22Rv1 (cell line): Measurements from ENCODE around the gene CALM3.

ENCODE experiments used
- H3K27ac ChIP-seq: fragments of 450-650 bp; 2 replicates; pipeline ENCODE4 v1.5.1; 2017
- ZFX ChIP-seq: fragments of 450-650 bp; IDR thresholded peaks from 2 replicates; pipeline ENCODE4 v1.6.1; 2017; ENCODE audit warnings: antibody characterized with exemption, borderline replicate concordance
- TF ChIP-seq, protein P1 (sequence below): fragments of 450-650 bp; IDR thresholded peaks from 2 replicates; pipeline ENCODE4 v1.5.1; 2017; ENCODE audit warnings: mild to moderate bottlenecking

CALM3 gene

DNA sequence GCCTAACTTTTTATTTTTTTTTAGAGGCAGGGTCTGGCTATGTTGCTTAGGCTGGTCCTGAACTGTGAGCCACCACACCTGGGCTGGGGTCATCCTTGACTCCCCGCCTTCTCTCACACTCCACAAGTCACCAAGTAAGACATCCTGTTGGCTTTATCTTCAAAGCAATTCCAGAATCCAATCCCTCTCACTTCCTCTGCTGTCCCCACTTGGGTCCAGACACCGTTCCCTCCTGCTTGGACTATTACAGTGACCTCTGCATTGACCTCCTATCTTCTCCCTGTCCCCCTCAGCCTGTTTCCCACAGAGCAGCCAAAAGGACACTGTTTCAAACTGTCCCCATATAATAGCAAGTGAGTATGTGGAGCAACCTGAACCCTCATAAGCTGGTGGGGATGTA, 39.5 kb downstream of the CALM3 start:
- TF ChIP-seq, protein P1, sequence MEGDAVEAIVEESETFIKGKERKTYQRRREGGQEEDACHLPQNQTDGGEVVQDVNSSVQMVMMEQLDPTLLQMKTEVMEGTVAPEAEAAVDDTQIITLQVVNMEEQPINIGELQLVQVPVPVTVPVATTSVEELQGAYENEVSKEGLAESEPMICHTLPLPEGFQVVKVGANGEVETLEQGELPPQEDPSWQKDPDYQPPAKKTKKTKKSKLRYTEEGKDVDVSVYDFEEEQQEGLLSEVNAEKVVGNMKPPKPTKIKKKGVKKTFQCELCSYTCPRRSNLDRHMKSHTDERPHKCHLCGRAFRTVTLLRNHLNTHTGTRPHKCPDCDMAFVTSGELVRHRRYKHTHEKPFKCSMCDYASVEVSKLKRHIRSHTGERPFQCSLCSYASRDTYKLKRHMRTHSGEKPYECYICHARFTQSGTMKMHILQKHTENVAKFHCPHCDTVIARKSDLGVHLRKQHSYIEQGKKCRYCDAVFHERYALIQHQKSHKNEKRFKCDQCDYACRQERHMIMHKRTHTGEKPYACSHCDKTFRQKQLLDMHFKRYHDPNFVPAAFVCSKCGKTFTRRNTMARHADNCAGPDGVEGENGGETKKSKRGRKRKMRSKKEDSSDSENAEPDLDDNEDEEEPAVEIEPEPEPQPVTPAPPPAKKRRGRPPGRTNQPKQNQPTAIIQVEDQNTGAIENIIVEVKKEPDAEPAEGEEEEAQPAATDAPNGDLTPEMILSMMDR, result no peak
- TF ChIP-seq ZFX, result no peak
- no peak overlapping the region for H3K27ac ChIP-seq

DNA sequence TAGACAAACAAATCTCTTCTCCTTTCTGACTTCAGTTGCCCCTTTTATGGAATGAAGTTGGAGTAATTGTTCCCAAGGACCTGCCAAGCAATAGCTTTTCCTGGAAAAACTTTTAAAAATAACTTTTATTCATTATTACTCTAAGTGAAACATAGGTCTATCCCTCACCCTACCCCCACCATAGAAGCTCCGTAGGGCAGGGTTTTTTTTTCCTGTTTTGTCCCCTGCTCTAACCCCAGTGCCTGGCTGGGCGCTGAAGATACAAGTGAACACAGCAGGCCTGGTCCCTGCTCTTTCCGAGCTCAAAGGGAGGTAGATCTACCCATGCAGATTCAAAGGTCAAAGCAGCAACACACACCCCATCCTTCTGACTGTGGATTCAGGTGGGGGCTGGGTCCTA, 43.6 kb downstream of the CALM3 start:
- no peak for TF ChIP-seq ZFX
- TF ChIP-seq, protein P1, result no peak

DNA sequence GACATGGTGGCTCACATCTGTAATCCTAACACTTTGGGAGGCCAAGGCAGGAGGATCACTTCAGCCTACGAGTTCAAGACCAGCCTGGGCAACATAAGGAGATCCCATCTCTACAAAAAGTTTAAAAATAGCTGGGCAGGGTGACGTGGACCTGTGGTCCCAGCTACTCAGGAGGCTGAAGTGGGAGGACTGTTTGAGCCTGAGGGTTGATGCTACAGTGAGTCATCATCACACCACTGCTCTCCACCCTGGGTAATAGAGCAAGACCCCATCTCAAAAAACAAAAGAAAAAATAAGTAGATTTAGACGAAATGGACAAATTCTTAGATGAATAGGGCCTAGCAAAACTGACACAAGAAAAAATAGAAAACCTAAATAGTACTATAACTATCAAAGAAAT, 45.3 kb downstream of the CALM3 start:
- no peak overlapping the region for H3K27ac ChIP-seq
- TF ChIP-seq ZFX, result no peak
- TF ChIP-seq, protein P1, result no peak

More for the DNA sequence above, 43.6 kb downstream of the CALM3 start:
- no peak overlapping the region for H3K27ac ChIP-seq

DNA sequence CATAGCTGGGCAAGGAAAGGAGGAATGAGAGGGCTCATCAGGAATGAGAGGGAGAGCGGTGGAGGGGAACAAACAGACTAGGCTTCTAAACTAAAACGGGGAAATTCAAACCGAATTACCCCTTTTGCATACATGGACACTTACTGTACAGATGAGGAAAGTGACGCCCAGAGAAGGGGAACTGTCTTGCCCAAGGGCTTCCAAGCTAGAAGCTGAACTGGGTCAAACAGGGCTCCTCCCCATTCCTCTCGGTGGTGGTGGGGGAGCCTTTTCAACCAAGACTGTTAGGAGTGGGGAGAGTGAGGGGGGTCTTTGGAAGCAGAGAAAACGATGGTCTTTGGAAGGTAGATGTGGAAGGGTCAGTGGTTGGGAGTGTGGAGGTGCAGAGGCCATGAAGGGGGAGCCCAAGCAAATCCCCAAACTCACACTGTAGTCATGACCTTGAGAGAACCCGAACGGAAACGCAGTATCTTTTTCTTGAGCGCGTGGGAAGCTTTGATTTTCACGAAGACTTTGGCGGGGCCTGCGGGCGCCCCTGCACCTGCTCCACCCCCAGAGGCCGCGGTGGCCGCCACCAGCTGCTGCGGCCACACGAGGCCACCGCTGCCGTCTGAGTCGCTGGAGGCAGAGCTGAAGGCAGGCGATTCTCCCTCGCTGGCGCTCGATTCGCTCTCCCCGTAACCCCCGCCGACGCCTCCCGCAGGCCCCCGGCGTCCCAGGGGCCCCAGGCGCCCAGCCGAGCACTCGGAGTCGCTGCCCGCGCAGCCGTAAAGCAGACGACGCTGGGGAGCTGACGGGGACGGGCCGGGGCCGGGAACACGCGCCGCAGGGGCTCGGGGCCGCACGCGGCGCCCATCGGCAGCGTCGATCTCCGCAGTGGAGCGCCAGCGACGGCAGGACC, 47.2 kb downstream of the CALM3 start:
- no peak for TF ChIP-seq ZFX
- TF ChIP-seq, protein P1, result no peak
- no peak overlapping the region for H3K27ac ChIP-seq

DNA sequence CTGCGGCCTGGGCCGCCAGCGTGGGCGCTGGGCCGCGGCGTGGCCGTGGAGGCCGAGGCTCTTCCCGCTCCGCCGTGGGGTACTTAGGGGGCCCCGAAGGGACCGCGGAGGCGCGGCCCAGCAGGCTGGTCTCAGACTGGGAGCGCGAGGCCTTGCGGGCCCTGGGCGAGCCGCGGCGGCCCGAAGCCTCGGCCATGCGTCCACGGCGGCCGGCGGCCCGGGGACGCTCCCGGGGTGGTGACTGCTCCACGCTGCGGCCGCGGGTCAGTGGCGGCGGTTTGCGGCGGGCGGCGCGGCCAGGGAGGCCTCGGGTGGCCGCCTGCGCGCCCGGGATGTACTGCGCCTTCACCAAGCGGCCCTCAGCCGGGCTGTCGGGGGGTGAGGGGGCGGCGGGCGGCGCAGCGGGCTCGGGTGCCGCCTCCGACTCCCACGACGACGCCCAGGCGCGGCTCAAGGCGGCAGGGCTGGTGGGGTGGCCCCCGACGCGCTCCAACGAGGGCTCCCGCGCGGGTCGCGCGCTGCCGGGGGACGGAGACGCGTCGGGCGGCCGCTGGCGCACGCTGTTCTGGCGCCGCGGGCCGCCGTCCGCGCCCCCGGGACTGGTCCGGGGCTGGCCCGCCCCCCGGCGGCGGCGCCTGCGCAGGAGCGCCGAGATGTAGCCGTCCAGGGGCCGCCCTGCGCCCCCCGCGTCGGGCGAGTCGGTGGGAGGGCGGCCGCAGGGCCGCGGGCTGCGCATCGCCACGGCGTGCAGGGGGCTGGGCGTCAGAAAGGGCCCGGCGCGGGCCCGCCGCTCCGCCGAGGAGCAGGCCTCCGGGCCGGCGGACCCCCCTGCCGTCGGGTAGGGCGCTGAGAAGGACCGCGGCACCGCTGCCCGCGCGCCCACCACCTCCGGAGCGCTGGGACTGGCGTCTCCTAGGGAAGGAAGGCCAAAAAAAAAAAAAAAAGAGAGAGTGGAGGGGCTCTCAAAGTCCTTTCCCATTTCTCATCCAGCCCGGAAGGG, 48.1 kb downstream of the CALM3 start:
- no peak overlapping the region for H3K27ac ChIP-seq
- TF ChIP-seq, protein P1, result no peak
- no peak for TF ChIP-seq ZFX

DNA sequence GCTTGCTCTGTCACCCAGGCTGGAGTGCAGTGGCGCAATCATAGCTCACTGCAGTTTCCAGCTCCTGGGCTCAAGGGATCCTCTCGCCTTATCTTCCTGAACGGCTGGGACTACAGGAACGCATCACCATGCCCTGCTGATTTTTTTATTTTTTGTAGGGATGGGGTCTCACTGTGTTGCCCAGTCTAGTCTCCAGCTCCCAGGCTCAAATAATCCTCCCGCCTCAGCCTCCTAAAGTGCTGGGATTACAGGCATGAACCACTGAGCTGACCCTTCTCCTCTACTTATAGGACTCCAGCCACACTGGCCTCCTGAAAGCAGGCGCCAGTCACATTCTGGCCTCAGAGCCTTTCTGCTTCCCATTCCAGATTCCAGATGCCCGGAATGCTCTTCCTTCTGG, 49.3 kb downstream of the CALM3 start:
- H3K27ac ChIP-seq, result no peak overlapping the region
- TF ChIP-seq, protein P1, result no peak
- TF ChIP-seq ZFX, result no peak

DNA sequence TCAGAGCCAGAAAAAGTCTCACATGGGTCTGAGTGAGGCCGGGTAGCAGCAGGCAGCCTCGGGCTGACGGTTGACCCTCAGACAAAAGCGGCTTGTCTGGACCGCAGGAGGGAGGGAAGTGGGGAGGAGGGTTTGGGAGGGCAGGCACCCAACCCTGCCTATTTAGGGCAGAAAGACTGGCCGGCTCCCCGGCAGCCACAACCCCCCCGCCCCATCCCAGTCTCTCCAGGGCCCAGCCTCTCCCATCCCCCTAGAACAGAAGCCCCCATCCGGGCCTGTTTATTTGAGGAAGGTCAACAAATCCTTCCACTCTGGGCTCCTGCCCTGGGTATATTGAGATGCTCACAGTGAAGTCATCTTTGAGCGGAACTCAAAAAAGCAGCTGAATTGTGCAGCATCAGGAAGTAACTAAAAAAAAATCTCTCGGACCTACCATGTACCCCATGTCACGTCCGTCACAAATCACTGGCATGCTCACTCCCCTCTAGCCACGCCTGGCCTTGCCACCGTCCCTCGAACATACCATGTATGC, 53.6 kb downstream of the CALM3 start:
- H3K27ac ChIP-seq, result no peak overlapping the region
- no peak for TF ChIP-seq ZFX
- TF ChIP-seq, protein P1, result no peak
